GM19438 (cell line): ENCODE measurements around the gene FCHSD2.

Source experiments
- ATAC-seq: cut with Tn5 transposase; IDR thresholded peaks from one replicate; pipeline ENCODE4 v1.9.1; 2021; ENCODE audit warnings: low read depth; ENCODE audit not compliant: unreplicated experiment

The FCHSD2 gene

DNA sequence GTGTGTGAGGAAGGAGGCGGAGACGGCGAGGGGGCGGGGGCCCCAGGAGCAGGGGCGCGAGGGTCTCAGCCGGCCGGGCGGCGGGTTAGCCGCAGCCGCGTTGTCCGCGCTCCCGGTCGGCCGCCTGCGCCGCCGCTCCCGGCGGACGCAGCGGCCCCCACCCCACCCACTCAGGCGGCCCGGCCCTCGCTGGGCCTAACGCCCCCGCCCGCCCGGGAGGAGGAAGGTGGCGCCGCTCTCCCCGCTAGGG is at the start of gene FCHSD2:
Gene FCHSD2, minus strand, starts transcription at position 191 of the 250 bp plus-strand sequence. CDS start 441 bp downstream, outside the sequence.
- ATAC-seq = no peak

GRCh38 chr11:73191151-73191550 is 49.0 kb upstream of the FCHSD2 start:
- ATAC-seq = no peak

DNA sequence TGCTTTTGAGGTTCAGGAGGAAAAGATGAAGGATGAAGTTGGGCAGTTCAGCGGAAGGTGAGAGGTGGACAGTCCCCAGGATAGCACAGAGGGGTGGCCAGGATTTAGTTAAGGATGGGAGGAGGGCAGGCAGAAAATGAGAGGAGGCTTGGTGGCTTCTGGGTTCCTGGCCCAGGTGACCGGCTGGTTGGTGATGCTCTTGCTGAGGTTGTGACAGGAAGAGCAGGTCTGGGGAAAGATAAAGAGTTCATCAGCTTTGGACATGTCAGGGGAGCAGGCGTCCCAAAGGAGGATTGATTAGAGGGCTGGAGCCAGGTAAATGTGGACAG is 48.4 kb upstream of the FCHSD2 start:
- no peak for ATAC-seq

- no peak for ATAC-seq
These were observed 47.8 kb upstream of the FCHSD2 start for GRCh38 chr11:73189723-73190556.

DNA sequence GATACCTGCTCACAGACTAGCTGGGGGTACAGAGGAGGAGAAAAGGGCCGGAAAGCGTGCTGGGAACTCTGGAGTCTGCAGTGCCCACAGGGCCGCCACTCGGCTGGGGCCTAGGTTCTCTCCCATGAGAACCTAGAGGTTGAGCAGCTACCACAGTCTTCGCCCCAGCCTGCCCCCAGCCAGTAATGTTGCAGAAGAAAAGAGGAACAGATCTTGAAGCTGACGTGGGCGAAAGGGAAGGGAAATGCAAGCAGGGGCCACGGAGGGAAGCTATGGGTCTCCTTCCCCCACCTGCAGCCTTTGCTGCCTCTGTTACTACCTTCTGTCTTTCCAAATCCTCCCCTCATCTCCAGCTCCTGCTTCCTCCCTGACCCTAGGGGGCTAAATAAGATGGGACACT is 47.2 kb upstream of the FCHSD2 start:
- no peak for ATAC-seq

GRCh38 chr11:73188301-73188700 is 46.2 kb upstream of the FCHSD2 start:
- no peak for ATAC-seq

- ATAC-seq = no peak
These were observed 45.7 kb upstream of the FCHSD2 start for GRCh38 chr11:73187854-73188253.

- no peak for ATAC-seq
These were observed 44.8 kb upstream of the FCHSD2 start for GRCh38 chr11:73186886-73187285.

- ATAC-seq = no peak
These were observed 44.3 kb upstream of the FCHSD2 start for GRCh38 chr11:73186294-73186850.

GRCh38 chr11:73185680-73186293 is 43.7 kb upstream of the FCHSD2 start:
- no peak for ATAC-seq

- no peak for ATAC-seq
These were observed 43.0 kb upstream of the FCHSD2 start for GRCh38 chr11:73184953-73185671.

DNA sequence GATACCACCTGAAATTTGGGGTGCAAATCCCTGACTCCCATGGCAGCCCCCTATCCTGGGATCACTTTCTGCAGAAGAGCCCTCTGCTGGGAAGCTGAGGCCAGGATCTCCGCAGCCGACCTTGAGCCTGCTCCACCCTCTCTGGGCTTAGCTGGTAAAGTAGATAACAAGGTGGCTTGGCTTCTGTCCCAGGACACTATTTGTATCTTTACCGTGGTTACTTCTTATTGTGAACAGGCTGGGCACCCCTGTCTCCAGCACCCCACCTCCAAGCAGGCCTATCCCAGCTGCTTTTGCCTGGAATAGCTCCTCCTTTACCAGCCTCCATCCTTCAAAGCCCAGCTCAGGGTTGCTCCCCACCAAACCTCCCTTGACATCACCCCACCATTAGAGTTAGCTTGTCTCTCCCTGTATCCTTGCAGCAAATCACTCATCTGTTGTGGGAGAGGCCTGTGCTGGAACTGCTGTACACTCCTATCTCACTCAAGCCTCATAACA is 40.8 kb upstream of the FCHSD2 start:
- no peak for ATAC-seq

DNA sequence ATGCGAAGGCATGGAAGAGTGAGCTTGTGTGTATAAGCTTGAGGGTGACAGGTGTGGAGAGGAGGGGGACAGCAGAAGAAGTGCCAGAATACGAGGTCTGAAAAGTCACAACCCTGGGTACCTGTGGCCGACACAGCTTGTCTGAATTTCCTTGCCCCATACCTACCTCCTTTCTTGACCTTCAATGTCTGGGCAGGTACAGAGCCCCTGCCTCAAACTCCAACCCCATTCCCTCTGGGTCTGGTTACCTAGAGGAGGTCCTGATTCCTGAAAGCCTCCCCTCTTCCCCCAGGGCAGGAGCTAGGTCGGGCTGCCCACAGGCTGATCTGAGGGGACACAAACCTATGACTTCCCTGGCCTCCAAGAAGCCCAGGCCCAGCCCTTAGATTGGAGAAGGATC is 36.6 kb upstream of the FCHSD2 start:
- ATAC-seq = no peak

DNA sequence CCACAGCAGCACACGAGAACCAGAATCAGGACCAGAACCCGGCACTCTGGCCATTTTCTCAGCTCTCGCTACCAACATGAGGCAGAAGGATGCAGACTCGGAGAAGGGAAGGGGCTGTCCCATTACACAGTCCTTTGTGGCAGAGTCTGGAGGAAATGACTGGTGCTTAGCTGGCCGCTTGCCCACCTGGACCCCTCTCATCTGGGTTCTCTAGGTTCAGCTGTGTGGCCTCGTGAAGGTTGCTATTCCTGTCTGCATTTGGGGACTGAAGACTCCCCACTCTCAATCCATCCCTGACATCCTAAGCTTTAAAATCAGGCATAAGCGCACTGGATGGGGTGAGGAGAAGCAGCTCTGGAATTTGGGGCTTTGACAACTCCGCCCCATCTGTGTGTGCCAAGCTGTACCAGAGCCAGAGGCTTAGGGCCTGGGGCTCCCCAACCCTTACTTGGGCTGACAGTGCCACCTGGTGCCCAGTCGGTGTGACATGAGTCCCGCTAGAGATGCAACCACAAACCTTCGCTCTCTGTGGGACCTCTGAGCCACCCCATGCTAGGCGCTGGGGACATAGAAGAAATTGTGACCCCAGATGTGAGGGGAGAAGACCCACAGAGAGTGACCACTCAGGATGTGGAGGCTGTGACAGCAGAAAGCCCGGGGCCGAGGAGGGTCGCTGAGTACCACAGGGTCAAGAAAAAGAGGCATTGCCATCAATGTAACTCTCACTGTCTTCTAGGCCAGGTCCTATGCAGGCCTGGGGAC is 35.8 kb upstream of the FCHSD2 start:
- no peak for ATAC-seq

- no peak for ATAC-seq
These were observed 35.3 kb upstream of the FCHSD2 start for GRCh38 chr11:73177380-73177777.

DNA sequence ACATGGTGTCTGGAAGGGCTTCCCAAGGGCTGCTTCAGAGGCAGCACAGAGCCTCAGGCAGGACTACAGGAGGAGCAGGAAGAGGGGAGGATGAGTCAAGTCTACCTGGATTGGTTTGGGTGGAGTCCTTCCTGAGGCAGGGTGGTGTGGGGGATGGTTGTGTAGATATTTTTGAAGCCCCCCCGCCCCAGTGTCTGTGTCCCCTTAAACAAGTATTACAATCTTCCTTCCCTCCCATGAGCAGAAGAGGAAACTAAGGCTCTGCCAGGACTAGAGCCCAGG is 34.7 kb upstream of the FCHSD2 start:
- no peak for ATAC-seq

GRCh38 chr11:73176145-73176873 is 34.2 kb upstream of the FCHSD2 start:
- ATAC-seq = no peak

GRCh38 chr11:73175551-73176144 is 33.5 kb upstream of the FCHSD2 start:
- ATAC-seq = no peak

DNA sequence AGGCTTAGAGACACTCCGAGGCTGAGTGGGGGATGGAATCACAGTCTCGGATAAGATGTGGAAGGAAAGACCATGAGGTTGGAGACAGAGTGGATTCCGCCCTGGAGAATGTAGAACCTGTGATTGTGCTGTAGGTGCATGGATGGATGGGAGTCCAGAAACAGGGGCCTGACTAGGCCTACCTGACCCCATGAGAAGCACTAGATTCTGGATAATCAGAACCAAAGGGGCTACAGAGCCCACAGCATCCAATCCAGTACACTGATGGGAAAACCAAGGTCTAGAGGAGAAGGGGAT is 32.3 kb upstream of the FCHSD2 start:
- ATAC-seq = no peak
